Pancreas (tissue), 10 donors: ENCODE results near the gene VSIR. TPM values are rescaled to one million over a fixed set of nuclear protein-coding genes. Genes with fewer than 3 reads are reported as not detected.

Experiments
- ATAC-seq, 4 donors: fragments of 200-7000 bp; cut with Tn5 transposase; one replicate each; pipeline versions ENCODE4 v1.8.0 to v1.9.1; 2020; ENCODE audit warnings: mild to moderate bottlenecking in 4 of 4, moderate library complexity in 4 of 4
- DNase-seq, 6 donors: peaks; one replicate each; pipeline ENCODE4 v3.0.0-alpha.2; 2020
- FAIRE-seq: peaks from 2 replicates; lab custom pipeline; 2012; peaks lifted over from hg19 to GRCh38; lab: Jason Lieb, UNC
- H3K27ac ChIP-seq, 4 donors: fragments of 200-600 bp; sonication (generic); 1 replicate in 3 of 4; 2 replicates in 1 of 4; pipeline versions ENCODE4 v1.5.0 to v1.8.0; 2020
- H3K27me3 ChIP-seq, 4 donors: fragments of 200-600 bp; one replicate each; pipeline ENCODE4 v1.8.0; 2021
- H3K36me3 ChIP-seq, 3 donors: fragments of 200-600 bp; sonication (generic) in 1 of 3; one replicate each; pipeline versions ENCODE4 v1.5.0 to v1.8.0; 2020 to 2021
- H3K4me1 ChIP-seq, 3 donors: fragments of 200-600 bp; one replicate each; pipeline ENCODE4 v1.8.0; 2021
- H3K4me3 ChIP-seq, 4 donors: fragments of 200-600 bp; sonication (generic) in 2 of 4; one replicate each; pipeline versions ENCODE4 v1.5.0 to v1.8.0; 2020 to 2021
- H3K9me3 ChIP-seq, 4 donors: fragments of 200-600 bp; one replicate each; pipeline ENCODE4 v1.8.0; 2021
- WGBS, 2 donors: extraction: QIAGEN DNeasy Blood & Tissue Kit; methylation state at CpG; one replicate each; pipeline ENCODE4 v1.1.7; 2013; 5-methylcytosine and 5-hydroxymethylcytosine counted together
- intact Hi-C, 3 donors: fragments of 100-400 bp; cut with DNase I; formaldehyde crosslinking; loops; one replicate each; pipeline versions ENCODE4 v1.11.1 to v1.14.2; 2022
- microRNA-seq, 2 donors: library from miRNA; unstranded; fragments of <30 nt; microRNA quantifications; one replicate each; pipeline versions ENCODE4 to v1.1.0, GENCODE V29; 2019 to 2020
- polyA plus RNA-seq, 2 donors: library from polyadenylated mRNA; stranded (reverse); fragments of 200-250 nt; gene quantifications; one replicate each; pipeline ENCODE4 v1.2.3, GENCODE V29; 2013
- total RNA-seq, 6 donors: library from RNA; stranded (reverse); fragmentation: NEBNext Ultra II Directional in 4 of 6; extraction: Animal tissue kit (Norgen Biotek cat#: 25700) in 4 of 6; gene quantifications; one replicate each; pipeline versions ENCODE4 v1.2.1 to v1.2.4, GENCODE V29; 2021 to 2023
- TF ChIP-seq, protein P1 (sequence below), 4 donors: fragments of 200-600 bp; sonication (generic) in 3 of 4; IDR thresholded peaks; one replicate each; pipeline versions ENCODE4 v1.5.0 to v1.8.0; 2021; ENCODE audit warnings: antibody characterized with exemption in 4 of 4
- donor health status: healthy with polysubstance abuse.
- donor health status: DM: no; HTN: no; CAD: no; lungs with moderate emphysema.
- donor health status: DM: no; HTN: no; CAD: no.
- donor health status: control.
- donor health status: control.
- donor health status: Bipolar disorder and iron deficiency.
- donor health status: DM: yes; HTN: yes; CAD: no.
- donor health status: DM: no; HTN: no; CAD: no.
- donor health status: DM: no; HTN: no; CAD: no.
- donor health status: DM: yes; HTN: yes; CAD: no.

The VSIR gene
- total and polyA plus RNA-seq, 8 donors, result 3.7 to 27.6 (median 9.3) TPM

- Histone ChIP-seq H3K9me3 (no peaks in the 10 kb centered on the region), H3K4me1 (no peaks in the 10 kb centered on the region), H3K4me3 (no peak overlapping the region), H3K27ac (no peak overlapping the region), H3K27me3 (no peaks in the 10 kb centered on the region), H3K36me3 (no peaks in the 10 kb centered on the region)
- DNase-seq (no peak), FAIRE-seq (no peak), ATAC-seq (no peak)
- intact Hi-C loops, result loop anchor here in 1 of 3 donors (10.0 kb wide), 2 partner anchors 103 to 397 kb away; no protein-coding TSS in a partner anchor
- TF ChIP-seq, protein P1, sequence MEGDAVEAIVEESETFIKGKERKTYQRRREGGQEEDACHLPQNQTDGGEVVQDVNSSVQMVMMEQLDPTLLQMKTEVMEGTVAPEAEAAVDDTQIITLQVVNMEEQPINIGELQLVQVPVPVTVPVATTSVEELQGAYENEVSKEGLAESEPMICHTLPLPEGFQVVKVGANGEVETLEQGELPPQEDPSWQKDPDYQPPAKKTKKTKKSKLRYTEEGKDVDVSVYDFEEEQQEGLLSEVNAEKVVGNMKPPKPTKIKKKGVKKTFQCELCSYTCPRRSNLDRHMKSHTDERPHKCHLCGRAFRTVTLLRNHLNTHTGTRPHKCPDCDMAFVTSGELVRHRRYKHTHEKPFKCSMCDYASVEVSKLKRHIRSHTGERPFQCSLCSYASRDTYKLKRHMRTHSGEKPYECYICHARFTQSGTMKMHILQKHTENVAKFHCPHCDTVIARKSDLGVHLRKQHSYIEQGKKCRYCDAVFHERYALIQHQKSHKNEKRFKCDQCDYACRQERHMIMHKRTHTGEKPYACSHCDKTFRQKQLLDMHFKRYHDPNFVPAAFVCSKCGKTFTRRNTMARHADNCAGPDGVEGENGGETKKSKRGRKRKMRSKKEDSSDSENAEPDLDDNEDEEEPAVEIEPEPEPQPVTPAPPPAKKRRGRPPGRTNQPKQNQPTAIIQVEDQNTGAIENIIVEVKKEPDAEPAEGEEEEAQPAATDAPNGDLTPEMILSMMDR (IDR thresholded peaks at IDR 0.05), result no peak
- WGBS, 2 donors, result 53 to 73% methylated on average over 11 of the region's 11 CpGs
These were observed 71.7 kb downstream of the VSIR start for GRCh38 chr10:71701496-71702132.

GRCh38 chr10:71700731-71701368 lies 72.5 kb downstream of the VSIR start:
- no peaks in the 10 kb centered on the region for H3K4me1 ChIP-seq
- TF ChIP-seq, protein P1 (IDR thresholded peaks at IDR 0.05), result no peak
- H3K36me3 ChIP-seq, result no peaks in the 10 kb centered on the region
- intact Hi-C loops, result loop anchor here in 1 of 3 donors (10.0 kb wide), 2 partner anchors 104 to 396 kb away; no protein-coding TSS in a partner anchor
- ATAC-seq (no peak), FAIRE-seq (no peak), DNase-seq (no peak)
- WGBS, 2 donors, result 66 to 72% methylated on average over 11 of the region's 11 CpGs
- H3K27ac ChIP-seq, result no peak overlapping the region
- H3K9me3 ChIP-seq, result no peaks in the 10 kb centered on the region
- H3K27me3 ChIP-seq, result no peaks in the 10 kb centered on the region
- no peak overlapping the region for H3K4me3 ChIP-seq

DNA sequence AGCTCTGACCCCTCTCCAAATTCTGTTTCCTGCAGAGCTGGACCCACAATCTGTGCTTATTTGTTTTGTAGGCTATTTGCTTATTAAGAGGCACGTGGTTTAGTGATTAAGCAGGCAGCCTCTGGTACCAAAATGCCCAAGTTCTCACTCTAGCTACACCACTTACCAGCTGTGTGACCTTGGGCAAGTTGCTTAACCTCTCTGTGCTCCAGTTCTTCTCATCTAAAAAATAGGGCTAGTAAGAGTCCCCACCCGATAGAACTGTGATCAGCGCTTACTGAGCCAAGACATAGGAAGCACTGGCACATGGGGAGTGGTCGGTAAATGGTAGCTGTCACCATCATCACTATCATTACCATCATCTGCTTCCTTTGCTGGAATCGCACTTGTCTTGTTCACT lies 74.6 kb downstream of the VSIR start:
- ATAC-seq, result no peak
- Histone ChIP-seq H3K4me1 (no peaks in the 10 kb centered on the region), H3K9me3 (no peaks in the 10 kb centered on the region), H3K27ac (no peak overlapping the region), H3K27me3 (no peaks in the 10 kb centered on the region), H3K4me3 (no peak overlapping the region), H3K36me3 (no peaks in the 10 kb centered on the region)
- DNase-seq, result no peak
- TF ChIP-seq, protein P1 (IDR thresholded peaks at IDR 0.05), result no peak
- 61 to 69% methylated on average over 5 of the region's 5 CpGs for WGBS, 2 donors
- intact Hi-C loops, result no loop called here
- FAIRE-seq, result no peak

- WGBS, 2 donors, result 56 to 66% methylated on average over 7 of the region's 7 CpGs
- Histone ChIP-seq H3K36me3 (no peaks in the 10 kb centered on the region), H3K4me1 (no peaks in the 10 kb centered on the region), H3K9me3 (no peaks in the 10 kb centered on the region), H3K4me3 (no peak overlapping the region), H3K27ac (no peak overlapping the region), H3K27me3 (no peaks in the 10 kb centered on the region)
- intact Hi-C loops, result no loop called here
- no peak for DNase-seq
- TF ChIP-seq, protein P1 (IDR thresholded peaks at IDR 0.05), result no peak
- FAIRE-seq, result no peak
- ATAC-seq, result no peak
These were observed 75.2 kb downstream of the VSIR start for GRCh38 chr10:71697938-71698709.

Small RNA genes within 50 kb of the gene (microRNA-seq; reads per million reads assigned to microRNA genes)
- 0 reads per million in 2 donors for gene MIR7152

Other genes starting within 250 kb of the VSIR start
- under 1 TPM in 1 of 6 donors, not detected in 5; 0.06 TPM for gene C10orf105, start 53.7 kb downstream of the VSIR start, total RNA-seq
- under 1 TPM; 0.08 to 0.14 TPM for gene C10orf105, start 53.7 kb downstream of the VSIR start, polyA plus RNA-seq
- 100 to 1,000 TPM; 301 to 781 (median 358) TPM for gene PSAP, start 77.7 kb upstream of the VSIR start, total RNA-seq
- 100 to 1,000 TPM; 225 to 473 TPM for gene PSAP, start 77.7 kb upstream of the VSIR start, polyA plus RNA-seq
- 10 to 100 TPM in 1 of 6 donors, 1 to 10 TPM in 5; 3.1 to 10.8 (median 3.8) TPM for gene CHST3, start 190.9 kb upstream of the VSIR start, total RNA-seq
- gene CHST3, start 190.9 kb upstream of the VSIR start, polyA plus RNA-seq, result 1 to 10 TPM; 3.3 to 3.6 TPM